Common myeloid progenitor, CD34-positive (primary cell): Measurements from ENCODE around the gene SPATS2L.

Experiments
- CTCF ChIA-PET: fragments of 350-600 bp; sonication (Branson Sonifier 250); formaldehyde crosslinking; loops from one replicate; lab custom pipeline; 2021; ENCODE audit warnings: antibody characterized with exemption; lab: Charles Lee
- POLR2A ChIA-PET: fragments of 350-600 bp; sonication (Branson Sonifier 250); formaldehyde crosslinking; loops from one replicate; lab custom pipeline; 2021; ENCODE audit warnings: antibody characterized with exemption; lab: Charles Lee
- DNase-seq, 3 donors: peaks; one replicate each; pipeline versions ENCODE4 v3.0.0 to v3.0.0-alpha.2; 2013
- H3K27ac ChIP-seq, 2 experiments: 1 replicate in 1 of 2; 2 replicates in 1 of 2; pipeline ENCODE4 v1.7.0; 2013; ENCODE audit warnings: inconsistent platforms in 2 of 2, low read length in 2 of 2, mild to moderate bottlenecking in 2 of 2, low read depth in 1 of 2, moderate library complexity in 1 of 2; ENCODE audit not compliant: severe bottlenecking in 2 of 2, insufficient read depth in 1 of 2, poor library complexity in 1 of 2
- H3K27me3 ChIP-seq, 5 experiments: replicated peaks in 2 of 5; 1 replicate in 3 of 5; 2 replicates in 2 of 5; pipeline versions ENCODE4 v1.6.1 to v1.7.0; 2013; ENCODE audit warnings: low read length in 4 of 5, mild to moderate bottlenecking in 2 of 5, moderate library complexity in 2 of 5, inconsistent platforms in 1 of 5; ENCODE audit not compliant: insufficient read depth in 5 of 5, control insufficient read depth in 4 of 5
- H3K36me3 ChIP-seq, 4 experiments: 1 replicate in 2 of 4; 2 replicates in 2 of 4; pipeline versions ENCODE4 v1.6.1 to v1.7.0; 2013; ENCODE audit warnings: low read length in 3 of 4, control low read depth in 1 of 4, mild to moderate bottlenecking in 1 of 4; ENCODE audit not compliant: control insufficient read depth in 4 of 4, insufficient read depth in 4 of 4
- H3K4me1 ChIP-seq, 4 experiments: 1 replicate in 3 of 4; 2 replicates in 1 of 4; pipeline versions ENCODE4 v1.6.1 to v1.7.1; 2013; ENCODE audit warnings: low read length in 3 of 4, mild to moderate bottlenecking in 3 of 4, control low read depth in 1 of 4, inconsistent platforms in 1 of 4, moderate library complexity in 1 of 4; ENCODE audit not compliant: control insufficient read depth in 4 of 4, insufficient read depth in 4 of 4; ENCODE audit errors: control extremely low read depth in 1 of 4
- H3K4me3 ChIP-seq, 7 experiments: 1 replicate in 4 of 7; 2 replicates in 3 of 7; pipeline versions ENCODE4 v1.5.1 to v1.7.0; 2013; ENCODE audit warnings: mild to moderate bottlenecking in 7 of 7, low read length in 6 of 7, moderate library complexity in 6 of 7, inconsistent platforms in 2 of 7, low read depth in 2 of 7, control low read depth in 1 of 7; ENCODE audit not compliant: insufficient read depth in 4 of 7, control insufficient read depth in 1 of 7; ENCODE audit errors: extremely low read depth in 1 of 7
- H3K9me3 ChIP-seq, 5 experiments: 1 replicate in 4 of 5; 2 replicates in 1 of 5; pipeline versions ENCODE4 v1.6.1 to v1.7.1; 2013; ENCODE audit warnings: low read length in 4 of 5, mild to moderate bottlenecking in 2 of 5, inconsistent platforms in 1 of 5, low read depth in 1 of 5, moderate library complexity in 1 of 5; ENCODE audit not compliant: control insufficient read depth in 4 of 5, insufficient read depth in 2 of 5; ENCODE audit errors: control extremely low read depth in 1 of 5
- WGBS: methylation state at CpG from one replicate; pipeline ENCODE4 v1.1.5; 2013; ENCODE audit not compliant: insufficient coverage; 5-methylcytosine and 5-hydroxymethylcytosine counted together

The SPATS2L gene

GRCh38 chr2:200486529-200486928 is 180.0 kb downstream of the SPATS2L start:
- H3K36me3 ChIP-seq: peaks cover 5 to 25% (median 14%) of the 10 kb centered on the region in 4 experiments
- H3K27me3 ChIP-seq: no peaks in the 10 kb centered on the region
- peak in 2 of 3 donors; percentile 36 to 69 for DNase-seq
- H3K9me3 ChIP-seq: no peaks in the 10 kb centered on the region
- H3K27ac ChIP-seq: peak overlapping the region in 1 of 2 experiments; percentile 8
- WGBS: no CpG with 5 or more reads among the region's 2 CpGs
- CTCF ChIA-PET: interaction anchor here (0.9 to 7.1 kb wide), 9 partner anchors 11 to 512 kb away, joined by 3 to 64 read pairs (median 5); partner anchors contain the start of gene KCTD18
- no peak overlapping the region for H3K4me3 ChIP-seq
- H3K4me1 ChIP-seq: peaks cover 0 to 19% (median 3%) of the 10 kb centered on the region in 4 experiments
- POLR2A ChIA-PET: no interaction called here

GRCh38 chr2:200488169-200488568 is 181.7 kb downstream of the SPATS2L start:
- DNase-seq: no peak
- H3K4me1 ChIP-seq: peaks cover 0 to 19% (median 3%) of the 10 kb centered on the region in 4 experiments
- no peak overlapping the region for H3K27ac ChIP-seq
- H3K36me3 ChIP-seq: peaks cover 12 to 41% (median 22%) of the 10 kb centered on the region in 4 experiments
- no peaks in the 10 kb centered on the region for H3K9me3 ChIP-seq
- ChIA-PET CTCF (no interaction called here), POLR2A (no interaction called here)
- no peak overlapping the region for H3K4me3 ChIP-seq
- WGBS: 100% methylated on average over 4 of the region's 4 CpGs
- H3K27me3 ChIP-seq: no peaks in the 10 kb centered on the region

DNA sequence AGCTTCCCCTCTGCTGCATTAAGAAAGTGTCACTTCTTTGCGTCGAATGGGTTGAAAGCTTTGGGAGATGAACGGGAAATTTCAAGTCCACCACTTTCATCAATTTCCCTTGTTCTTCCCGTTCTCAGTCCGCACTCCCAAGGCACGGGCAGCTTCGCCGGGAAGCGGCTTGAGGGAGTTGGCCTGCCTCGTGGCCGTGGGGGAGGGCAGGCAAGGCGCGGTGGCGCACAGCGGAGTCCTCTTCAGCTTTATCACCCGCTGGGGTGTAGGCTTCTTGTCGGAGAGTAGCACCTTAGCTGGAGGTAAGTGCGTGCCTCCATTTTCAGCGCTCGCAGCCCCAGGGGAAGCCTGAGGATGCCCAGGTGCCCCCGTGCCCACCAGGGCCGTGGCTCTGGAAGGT is 183.5 kb downstream of the SPATS2L start:
- H3K9me3 ChIP-seq: no peaks in the 10 kb centered on the region
- no peaks in the 10 kb centered on the region for H3K27me3 ChIP-seq
- peaks cover 15 to 58% (median 29%) of the 10 kb centered on the region in 4 experiments for H3K36me3 ChIP-seq
- H3K27ac ChIP-seq: no peak overlapping the region
- no peak for DNase-seq
- no peak overlapping the region for H3K4me3 ChIP-seq
- 98% methylated on average over 21 of the region's 22 CpGs for WGBS
- ChIA-PET POLR2A (no interaction called here), CTCF (no interaction called here)
- peaks cover 0 to 19% (median 3%) of the 10 kb centered on the region in 4 experiments for H3K4me1 ChIP-seq

GRCh38 chr2:200492656-200493055 is 186.2 kb downstream of the SPATS2L start:
- Histone ChIP-seq H3K9me3 (no peaks in the 10 kb centered on the region), H3K36me3 (peaks cover 21 to 75% (median 38%) of the 10 kb centered on the region in 4 experiments), H3K27ac (no peak overlapping the region), H3K27me3 (no peaks in the 10 kb centered on the region), H3K4me1 (no peaks in the 10 kb centered on the region), H3K4me3 (no peak overlapping the region)
- DNase-seq: no peak
- ChIA-PET POLR2A (no interaction called here), CTCF (interaction anchor here (1.2 to 2.3 kb wide), 2 partner anchors 9 to 244 kb away, joined by 4 to 9 read pairs; no protein-coding TSS in a partner anchor)

DNA sequence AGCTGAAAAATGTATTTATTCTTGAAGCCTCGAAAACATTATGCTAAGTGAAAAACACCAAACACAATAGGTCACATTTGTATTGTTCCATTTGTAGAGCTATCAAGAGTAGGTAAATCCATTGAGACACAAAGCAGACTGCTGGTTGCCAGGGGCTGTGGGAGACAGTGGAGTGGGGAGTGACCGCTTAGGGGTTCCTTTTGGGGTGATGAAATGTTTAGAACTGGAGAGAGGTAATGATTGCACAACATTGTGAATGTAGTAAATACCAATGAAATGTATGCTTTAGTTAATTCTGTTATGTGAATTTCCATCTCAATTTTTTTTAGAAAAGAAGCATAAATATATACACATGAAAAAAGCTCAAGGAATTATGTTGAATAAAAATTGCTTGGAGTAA is 187.6 kb downstream of the SPATS2L start:
- 100% methylated on average over 2 of the region's 2 CpGs for WGBS
- Histone ChIP-seq H3K4me1 (no peaks in the 10 kb centered on the region), H3K36me3 (peaks cover 21 to 80% (median 44%) of the 10 kb centered on the region in 4 experiments), H3K27me3 (no peaks in the 10 kb centered on the region), H3K27ac (no peak overlapping the region), H3K4me3 (no peak overlapping the region), H3K9me3 (no peaks in the 10 kb centered on the region)
- no peak for DNase-seq
- ChIA-PET CTCF (interaction anchor here (2.3 kb wide), 1 partner anchor 11 kb away, joined by 9 read pairs; no protein-coding TSS in a partner anchor), POLR2A (interaction anchor here (0.5 kb wide), 1 partner anchor 209 kb away, joined by 3 read pairs; no protein-coding TSS in a partner anchor)

- CTCF ChIA-PET: interaction anchor here (0.6 to 2.1 kb wide), 5 partner anchors 11 to 641 kb away, joined by 3 to 6 read pairs (median 3); no protein-coding TSS in a partner anchor
- peaks cover 12 to 57% (median 30%) of the 10 kb centered on the region in 4 experiments for H3K36me3 ChIP-seq
- 100% methylated on average over 1 of the region's 1 CpG for WGBS
- no peak overlapping the region for H3K27ac ChIP-seq
- no peaks in the 10 kb centered on the region for H3K4me1 ChIP-seq
- H3K27me3 ChIP-seq: no peaks in the 10 kb centered on the region
- no peaks in the 10 kb centered on the region for H3K9me3 ChIP-seq
- POLR2A ChIA-PET: no interaction called here
- no peak for DNase-seq
- H3K4me3 ChIP-seq: no peak overlapping the region
Observed at GRCh38 chr2:200496696-200497095, 190.2 kb downstream of the SPATS2L start.

DNA sequence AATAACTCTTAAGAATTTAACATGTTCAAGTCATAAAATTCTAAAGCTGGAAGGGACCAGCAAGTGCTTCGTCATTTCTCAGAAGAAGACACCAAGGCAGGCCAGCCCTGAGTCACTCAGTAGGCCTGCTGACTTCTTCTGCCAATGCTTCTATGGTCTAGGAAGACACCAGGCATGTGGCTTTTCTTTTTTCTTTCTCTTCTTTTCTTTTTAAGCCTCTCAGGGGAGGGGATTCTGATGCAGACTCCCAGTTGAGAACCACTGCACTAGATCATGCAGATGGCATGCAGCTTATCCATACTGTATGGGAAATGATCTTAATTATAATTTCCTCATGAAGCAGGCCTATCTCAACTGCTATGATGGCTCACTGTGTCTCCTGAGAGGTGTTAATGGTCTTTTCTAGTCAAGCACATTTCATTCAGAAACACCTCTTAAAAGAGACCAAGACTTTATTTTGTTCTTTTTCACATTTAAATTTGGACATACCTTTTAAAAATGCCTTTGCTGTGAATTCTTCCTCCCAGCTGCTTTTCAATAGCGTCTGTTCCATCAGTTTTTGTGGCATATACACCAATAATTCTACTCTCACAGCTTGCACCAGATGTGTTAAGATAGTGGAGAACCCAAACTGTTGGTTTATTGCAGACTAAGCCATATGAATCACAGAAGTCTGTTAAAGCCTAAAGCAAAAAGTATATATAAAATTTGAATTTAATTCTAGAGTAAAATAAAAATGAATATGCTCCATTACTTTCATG is 192.1 kb downstream of the SPATS2L start:
- Histone ChIP-seq H3K36me3 (peaks cover 5 to 50% (median 26%) of the 10 kb centered on the region in 4 experiments), H3K4me1 (no peaks in the 10 kb centered on the region), H3K27me3 (no peaks in the 10 kb centered on the region), H3K4me3 (no peak overlapping the region), H3K27ac (no peak overlapping the region), H3K9me3 (no peaks in the 10 kb centered on the region)
- ChIA-PET POLR2A (interaction anchor here (0.6 kb wide), 1 partner anchor 530 kb away, joined by 3 read pairs; no protein-coding TSS in a partner anchor), CTCF (interaction anchor here (0.6 to 2.1 kb wide), 6 partner anchors 11 to 205 kb away, joined by 3 to 6 read pairs (median 3); partner anchors contain the start of gene KCTD18)
- no peak for DNase-seq
- 100% methylated on average over 1 of the region's 2 CpGs for WGBS
